IPS-18a (cell line): Measurements from ENCODE around the gene S100A4.
"Not testable (repeated sequence)": the region's sequence is repeated elsewhere in the genome, so short reads cannot be mapped to it uniquely, and the experiment has no call there.

Experiments
- H3K27ac ChIP-seq: one replicate; pipeline ENCODE4 v1.5.1; 2013; ENCODE audit warnings: low read length
- H3K27me3 ChIP-seq: one replicate; pipeline ENCODE4 v1.6.1; 2013; ENCODE audit warnings: mild to moderate bottlenecking, low read length; ENCODE audit not compliant: control insufficient read depth, insufficient read depth
- H3K36me3 ChIP-seq: one replicate; pipeline ENCODE4 v1.6.1; 2013; ENCODE audit warnings: low read depth, low read length; ENCODE audit not compliant: control insufficient read depth
- H3K4me1 ChIP-seq: one replicate; pipeline ENCODE4 v1.6.1; 2013; ENCODE audit warnings: low read depth, low read length; ENCODE audit not compliant: control insufficient read depth
- H3K4me3 ChIP-seq: one replicate; pipeline ENCODE4 v1.5.1; 2013; ENCODE audit warnings: low read length
- H3K9ac ChIP-seq: one replicate; pipeline ENCODE4 v1.6.1; 2013; ENCODE audit warnings: mild to moderate bottlenecking, low read length, moderate library complexity
- H3K9me3 ChIP-seq: one replicate; pipeline ENCODE4 v1.6.1; 2013; ENCODE audit warnings: low read depth, low read length; ENCODE audit not compliant: control insufficient read depth

S100A4 gene

DNA sequence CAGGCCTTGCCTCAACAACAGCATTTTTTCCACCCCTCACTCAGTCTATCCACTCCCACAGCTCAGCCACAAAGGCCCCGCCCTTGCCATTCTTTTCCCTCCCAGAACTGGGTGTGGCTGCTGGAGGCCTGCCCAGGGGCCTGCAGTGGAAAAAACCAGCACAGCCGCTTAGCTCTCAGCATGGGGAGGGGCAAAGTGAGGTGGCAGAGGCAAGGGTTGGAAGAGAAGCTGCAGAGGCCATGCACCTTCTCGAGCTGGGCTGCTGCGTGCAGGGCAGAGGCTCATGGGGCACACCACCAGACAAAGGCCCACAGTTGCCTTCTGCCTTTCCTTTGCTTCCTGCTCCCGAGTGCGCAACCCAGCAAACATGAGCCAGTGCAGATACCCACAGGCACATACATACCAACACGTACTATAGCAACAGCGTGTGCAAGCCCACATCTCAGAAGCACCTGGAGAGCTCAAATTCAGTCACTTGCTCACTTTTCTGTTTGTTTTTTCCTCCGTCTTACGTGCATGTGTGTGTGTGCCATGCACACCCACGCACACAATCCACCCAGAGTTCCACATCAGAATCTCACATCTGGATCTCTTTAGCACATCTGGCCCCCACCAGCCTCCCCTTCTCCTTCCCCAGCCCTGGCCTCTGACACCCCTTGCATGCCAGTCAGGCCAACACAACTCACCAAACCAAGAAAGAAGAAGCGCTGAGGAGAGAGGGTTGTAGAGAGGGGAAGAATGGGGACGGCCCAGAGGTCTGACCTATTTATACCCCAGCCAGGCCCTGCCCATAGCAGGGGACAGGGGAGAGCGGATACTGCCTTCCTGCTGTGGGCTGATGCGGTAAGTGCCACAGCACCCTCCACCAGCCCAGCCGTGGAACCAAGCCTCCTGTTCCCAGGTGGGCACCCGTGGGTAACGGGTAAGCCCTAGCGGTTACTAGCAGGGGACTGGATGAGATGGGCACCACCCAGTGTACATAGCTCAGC is at the start of gene S100A4:
Gene S100A4, minus strand, starts transcription at position 740 of the 989 bp plus-strand sequence. CDS start 1,012 bp downstream, outside the sequence.
- H3K4me3 ChIP-seq: peak within 1 kb of the TSS; percentile 26
- peak within 1 kb of the TSS; percentile 13 for H3K9ac ChIP-seq
- H3K4me1 ChIP-seq: peaks cover 20% of the 10 kb centered on the region

DNA sequence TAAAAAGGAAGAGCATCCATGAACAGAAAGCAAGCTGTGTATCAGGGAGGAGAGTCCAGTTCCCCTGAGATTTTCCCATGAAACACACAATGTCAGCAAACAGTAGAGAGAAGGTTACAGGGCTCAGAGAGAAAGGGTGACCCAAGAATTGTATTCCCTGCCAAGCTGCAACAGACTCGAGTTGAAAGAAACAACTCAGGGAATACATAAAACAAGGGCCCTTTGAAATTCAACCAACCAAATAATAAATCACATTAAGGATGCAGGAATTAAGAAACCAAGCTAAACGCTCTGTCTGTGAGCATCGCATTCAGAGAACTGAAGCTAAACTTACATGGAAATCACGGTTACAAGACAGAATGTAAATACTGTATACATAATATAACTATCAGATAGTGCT is 47.1 kb upstream of the S100A4 start:
- no peaks in the 10 kb centered on the region for H3K4me1 ChIP-seq
- H3K9ac ChIP-seq: no peak overlapping the region

More for the DNA sequence above, at the start of gene S100A4:
- no peaks in the 10 kb centered on the region for H3K9me3 ChIP-seq
- H3K36me3 ChIP-seq: no peaks in the 10 kb centered on the region
- H3K27ac ChIP-seq: no peak within 1 kb of the TSS
- no peaks in the 10 kb centered on the region for H3K27me3 ChIP-seq

DNA sequence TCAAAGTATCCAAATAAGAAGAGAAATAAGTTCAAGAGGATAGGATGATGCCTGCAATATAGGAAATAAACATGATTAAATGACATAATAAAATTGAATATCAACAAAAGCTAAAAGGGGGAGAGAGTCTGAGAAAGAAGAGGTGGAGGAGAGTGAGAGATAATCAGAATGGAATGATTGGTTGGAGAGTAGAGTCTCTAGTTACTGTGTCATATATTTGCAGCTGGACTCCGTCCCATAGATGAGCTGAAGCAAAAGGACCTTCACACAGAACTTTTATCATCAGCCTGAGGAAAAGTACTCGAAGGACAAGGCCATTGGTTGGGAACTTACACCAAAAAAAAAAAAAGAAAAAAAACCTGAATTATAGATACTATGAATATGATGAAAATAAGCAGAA is 42.9 kb upstream of the S100A4 start:
- Histone ChIP-seq H3K4me3 (no peak overlapping the region), H3K36me3 (no peaks in the 10 kb centered on the region), H3K27ac (no peak overlapping the region), H3K4me1 (no peaks in the 10 kb centered on the region), H3K9me3 (no peaks in the 10 kb centered on the region), H3K9ac (no peak overlapping the region), H3K27me3 (no peaks in the 10 kb centered on the region)

More for the DNA sequence above, 47.1 kb upstream of the S100A4 start:
- no peaks in the 10 kb centered on the region for H3K9me3 ChIP-seq
- H3K4me3 ChIP-seq: no peak overlapping the region
- H3K36me3 ChIP-seq: no peaks in the 10 kb centered on the region
- no peaks in the 10 kb centered on the region for H3K27me3 ChIP-seq
- H3K27ac ChIP-seq: no peak overlapping the region

DNA sequence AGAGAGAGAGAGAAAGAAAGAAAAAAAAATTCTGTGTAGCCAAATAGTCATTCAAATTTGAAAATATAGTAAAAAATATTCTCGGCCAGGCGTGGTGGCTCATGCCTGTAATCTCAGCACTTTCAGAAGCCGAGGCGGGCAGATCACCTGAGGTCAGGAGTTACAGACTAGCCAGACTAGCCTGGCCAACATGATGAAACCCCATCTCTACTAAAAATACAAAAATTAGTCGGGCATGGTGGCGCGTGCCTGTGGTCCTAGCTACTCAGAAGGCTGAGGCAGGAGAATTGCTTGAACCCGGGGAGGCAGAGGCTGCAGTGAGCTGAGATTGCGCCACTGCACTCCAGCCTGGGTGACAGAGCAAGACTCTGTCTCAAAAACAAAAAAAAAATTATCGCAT is 42.4 kb upstream of the S100A4 start:
- not testable (repeated sequence) for H3K4me3 ChIP-seq, H3K9ac ChIP-seq, H3K27me3 ChIP-seq, H3K9me3 ChIP-seq, H3K36me3 ChIP-seq, H3K4me1 ChIP-seq, H3K27ac ChIP-seq

DNA sequence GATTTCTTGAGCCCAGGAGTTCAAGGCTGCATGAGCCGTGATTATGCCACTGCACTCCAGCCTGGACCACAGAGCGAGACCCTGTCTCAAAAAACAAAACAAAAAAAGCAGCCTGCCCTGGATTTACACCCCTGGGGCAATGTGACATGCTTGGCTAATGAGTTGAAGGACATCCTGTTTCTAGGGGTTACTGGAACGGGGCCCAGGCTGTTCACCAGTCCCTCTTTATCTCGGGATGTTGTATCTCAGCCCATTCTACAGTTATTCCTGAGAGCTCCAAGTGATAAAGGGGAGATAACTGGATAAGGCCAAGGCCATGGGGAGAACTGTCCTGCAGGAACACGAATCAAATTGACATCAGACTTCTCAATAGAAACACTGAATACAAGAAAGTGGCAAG is 41.7 kb upstream of the S100A4 start:
- Histone ChIP-seq H3K27ac (no peak overlapping the region), H3K4me1 (no peaks in the 10 kb centered on the region), H3K27me3 (no peaks in the 10 kb centered on the region), H3K36me3 (no peaks in the 10 kb centered on the region), H3K9ac (no peak overlapping the region), H3K4me3 (no peak overlapping the region), H3K9me3 (no peaks in the 10 kb centered on the region)

DNA sequence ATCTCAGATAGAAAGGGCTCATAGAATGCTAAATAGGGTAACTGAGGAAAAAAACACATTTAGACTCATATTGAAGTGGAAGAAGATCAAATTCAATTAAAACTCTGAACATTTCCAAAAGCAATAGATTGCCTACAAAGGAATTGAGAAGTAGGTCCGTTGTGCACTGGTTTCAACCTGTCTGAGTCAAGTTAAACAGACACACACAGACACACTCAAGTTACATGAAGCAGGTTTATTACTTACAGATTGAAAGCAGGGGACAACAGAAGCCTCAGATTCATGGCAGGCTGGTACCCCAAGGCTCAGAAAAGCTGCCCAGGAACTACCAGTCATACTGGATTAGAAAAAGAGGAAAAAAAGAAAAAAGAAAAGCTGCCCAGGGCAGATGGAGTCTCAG is 40.7 kb upstream of the S100A4 start:
- Histone ChIP-seq H3K36me3 (no peaks in the 10 kb centered on the region), H3K4me1 (no peaks in the 10 kb centered on the region), H3K27ac (no peak overlapping the region), H3K27me3 (no peaks in the 10 kb centered on the region), H3K4me3 (no peak overlapping the region), H3K9ac (no peak overlapping the region), H3K9me3 (no peaks in the 10 kb centered on the region)

DNA sequence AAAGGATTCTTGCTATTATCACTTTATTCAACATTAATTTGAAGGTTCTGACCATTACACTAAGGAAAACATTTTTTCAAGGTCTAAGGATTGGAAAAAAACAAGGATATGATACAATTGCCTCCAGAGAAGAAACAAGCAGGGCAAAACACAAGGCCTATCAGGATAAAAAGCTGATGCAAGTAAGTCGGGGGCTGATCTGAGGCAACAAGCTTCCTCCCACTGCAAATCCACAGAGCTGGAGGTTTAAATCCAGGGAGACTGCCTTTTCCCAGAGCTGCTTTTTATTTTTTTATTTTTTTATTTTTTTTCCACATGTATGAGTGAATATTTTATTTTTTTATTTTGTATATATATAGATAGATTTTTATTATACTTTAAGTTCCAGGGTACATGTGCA is 39.4 kb upstream of the S100A4 start:
- Histone ChIP-seq H3K27ac (no peak overlapping the region), H3K9ac (no peak overlapping the region), H3K9me3 (no peaks in the 10 kb centered on the region), H3K27me3 (no peaks in the 10 kb centered on the region), H3K4me3 (no peak overlapping the region), H3K36me3 (no peaks in the 10 kb centered on the region), H3K4me1 (no peaks in the 10 kb centered on the region)

DNA sequence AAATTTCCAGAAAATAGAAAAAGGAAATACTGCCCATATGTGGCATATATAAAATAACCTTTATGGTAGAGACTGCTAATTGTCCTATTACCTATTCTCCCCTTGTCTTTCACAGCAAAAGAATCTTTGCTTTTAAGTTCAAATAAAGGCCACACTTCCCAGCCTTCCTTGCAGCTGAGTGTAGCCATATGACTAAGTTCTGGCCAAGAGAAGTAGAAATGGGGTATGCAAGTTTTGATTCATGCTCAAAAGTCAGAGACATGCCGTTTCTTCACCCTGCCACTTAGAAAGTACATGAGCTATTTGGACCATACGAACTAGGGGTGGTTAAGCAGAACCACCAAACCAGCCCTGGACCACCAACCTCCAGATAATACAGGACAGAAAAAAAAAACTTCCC is 38.4 kb upstream of the S100A4 start:
- H3K9me3 ChIP-seq: no peaks in the 10 kb centered on the region
- H3K4me3 ChIP-seq: no peak overlapping the region
- no peaks in the 10 kb centered on the region for H3K36me3 ChIP-seq
- no peaks in the 10 kb centered on the region for H3K4me1 ChIP-seq
- H3K9ac ChIP-seq: no peak overlapping the region
- H3K27me3 ChIP-seq: no peaks in the 10 kb centered on the region
- H3K27ac ChIP-seq: no peak overlapping the region

DNA sequence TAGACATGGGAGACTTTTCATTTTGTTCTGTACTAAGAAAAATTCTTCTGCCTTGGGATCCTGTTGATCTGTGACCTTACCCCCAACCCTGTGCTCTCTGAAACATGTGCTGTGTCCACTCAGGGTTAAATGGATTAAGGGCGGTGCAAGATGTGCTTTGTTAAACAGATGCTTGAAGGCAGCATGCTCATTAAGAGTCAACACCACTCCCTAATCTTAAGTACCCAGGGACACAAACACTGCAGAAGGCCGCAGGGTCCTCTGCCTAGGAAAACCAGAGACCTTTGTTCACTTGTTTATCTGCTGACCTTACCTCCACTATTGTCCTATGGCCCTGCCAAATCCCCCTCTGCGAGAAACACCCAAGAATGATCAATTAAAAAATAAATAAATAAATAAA is 37.9 kb upstream of the S100A4 start:
- not testable (repeated sequence) for H3K4me3 ChIP-seq, H3K4me1 ChIP-seq, H3K27ac ChIP-seq, H3K27me3 ChIP-seq, H3K9me3 ChIP-seq, H3K9ac ChIP-seq, H3K36me3 ChIP-seq

DNA sequence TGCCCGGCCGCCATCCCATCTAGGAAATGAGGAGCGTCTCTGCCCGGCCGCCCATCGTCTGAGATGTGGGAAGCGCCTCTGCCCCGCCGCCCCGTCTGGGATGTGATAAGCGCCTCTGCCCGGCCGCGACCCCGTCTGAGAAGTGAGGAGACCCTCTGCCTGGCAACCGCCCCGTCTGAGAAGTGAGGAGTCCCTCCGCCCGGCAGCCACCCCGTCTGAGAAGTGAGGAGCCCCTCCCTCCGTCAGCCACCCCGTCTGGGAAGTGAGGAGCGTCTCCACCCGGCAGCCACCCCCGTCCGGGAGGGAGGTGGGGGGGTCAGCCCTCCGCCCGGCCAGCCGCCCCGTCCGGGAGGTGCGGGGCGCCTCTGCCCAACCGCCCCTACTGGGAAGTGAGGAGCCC is 37.2 kb upstream of the S100A4 start:
- not testable (repeated sequence) for H3K9ac ChIP-seq, H3K4me1 ChIP-seq, H3K36me3 ChIP-seq, H3K9me3 ChIP-seq, H3K27ac ChIP-seq, H3K27me3 ChIP-seq, H3K4me3 ChIP-seq

DNA sequence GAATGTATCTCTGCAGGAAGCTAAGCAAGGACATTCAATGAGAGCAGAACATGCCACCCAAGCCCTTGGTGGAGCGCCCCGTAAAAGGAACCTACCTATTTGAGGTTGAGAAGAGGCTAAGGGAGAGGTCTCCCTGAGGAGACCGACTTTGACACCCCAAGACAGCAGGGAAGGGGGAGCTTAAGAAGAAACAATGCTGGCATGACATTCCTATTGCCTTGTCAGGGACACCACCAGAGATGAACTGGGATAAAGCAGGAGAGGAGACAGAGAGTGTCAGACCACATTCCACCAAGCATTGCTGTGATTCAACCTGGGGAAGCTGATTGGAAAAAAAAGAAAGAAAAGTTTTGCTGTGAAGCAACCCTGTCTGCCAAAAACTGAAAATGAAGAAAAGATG is 33.3 kb upstream of the S100A4 start:
- H3K36me3 ChIP-seq: no peaks in the 10 kb centered on the region
- no peaks in the 10 kb centered on the region for H3K27me3 ChIP-seq
- H3K9me3 ChIP-seq: no peaks in the 10 kb centered on the region
- no peak overlapping the region for H3K9ac ChIP-seq
- H3K27ac ChIP-seq: no peak overlapping the region
- no peaks in the 10 kb centered on the region for H3K4me1 ChIP-seq
- H3K4me3 ChIP-seq: no peak overlapping the region

DNA sequence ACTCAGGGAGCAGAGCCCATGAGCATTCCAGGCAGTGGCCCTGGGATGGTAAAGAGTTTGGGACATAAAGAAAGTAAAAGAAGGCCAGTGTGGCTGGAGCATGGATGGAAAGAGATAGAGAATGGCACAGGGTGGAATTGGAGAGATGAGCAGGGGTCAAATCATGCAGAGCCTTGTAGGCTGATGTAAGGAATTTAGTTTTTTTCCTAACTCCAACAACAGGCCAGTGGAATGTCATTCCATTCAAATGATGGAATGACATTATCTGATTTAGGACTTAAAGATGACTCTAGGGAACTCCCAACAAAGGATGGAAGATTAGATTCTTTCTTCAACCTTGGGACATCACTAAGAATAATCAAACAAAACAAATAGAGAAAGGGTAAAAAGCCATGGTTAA is 32.9 kb upstream of the S100A4 start:
- H3K4me1 ChIP-seq: no peaks in the 10 kb centered on the region
- no peak overlapping the region for H3K9ac ChIP-seq
- no peaks in the 10 kb centered on the region for H3K27me3 ChIP-seq
- H3K9me3 ChIP-seq: no peaks in the 10 kb centered on the region
- no peaks in the 10 kb centered on the region for H3K36me3 ChIP-seq
- no peak overlapping the region for H3K27ac ChIP-seq
- no peak overlapping the region for H3K4me3 ChIP-seq
